ENCODE results near the gene ADGRF5.

- TF ChIP-seq CTCF (conservative IDR thresholded peaks at IDR 0.05; ENCODE audit: low read length) (no peak), EZH2phosphoT487 (IDR thresholded peaks at IDR 0.05; ENCODE audit: borderline replicate concordance) (no peak)
These were observed 27.0 kb upstream of the ADGRF5 start for GRCh38 chr6:46948699-46949098.

Measured in Loucy (cell line).